A549 (cell line): ENCODE data around the gene SLC2A4RG. TPM values are rescaled to one million over a fixed set of nuclear protein-coding genes. Genes with fewer than 3 reads are reported as not detected.
A peak's percentile ranks its signal among the peaks of the same experiment; 100 is the strongest.

Source experiments
- ATAC-seq, 2 experiments: fragments of 200-7000 bp in 1 of 2; fragments of >200 bp in 1 of 2; cut with Nextera tagmentation in 1 of 2; cut with Tn5 transposase in 1 of 2; 3 replicates each; pipeline versions ENCODE4 v1.8.0 to v1.9.1; 2018 to 2020; ENCODE audit warnings: mild to moderate bottlenecking in 1 of 2, moderate library complexity in 1 of 2
- CTCF ChIA-PET: fragments of 300-600 bp; sonication (Branson Sonifier 250); formaldehyde crosslinking; extraction: SDS; loops from one replicate; lab custom pipeline; 2021; ENCODE audit warnings: antibody characterized with exemption, inconsistent platforms; lab: Yijun Ruan, JAX
- POLR2A ChIA-PET: fragments of 350-600 bp; formaldehyde crosslinking; extraction: SDS; loops from one replicate; lab custom pipeline; 2021; ENCODE audit warnings: antibody characterized with exemption, inconsistent platforms; lab: Yijun Ruan, JAX
- DNase-seq, 2 experiments: peaks; one replicate each; pipeline versions ENCODE4 v3.0.0 to v3.0.0-alpha.2; 2011 to 2016; ENCODE audit warnings: low read depth in 1 of 2, low spot score in 1 of 2
- FAIRE-seq: peaks from 2 replicates; lab custom pipeline; 2011; peaks lifted over from hg19 to GRCh38; lab: Jason Lieb, UNC
- H3K27ac ChIP-seq, 2 experiments: fragments of >200 bp; sonication (Bioruptor Twin); formaldehyde crosslinking; 3 replicates each; pipeline ENCODE4 v1.5.1; 2016 to 2017
- H3K4me1 ChIP-seq: fragments of >200 bp; sonication (Bioruptor Twin); formaldehyde crosslinking; 3 replicates; pipeline ENCODE4 v1.6.1; 2016
- H3K4me2 ChIP-seq: fragments of >200 bp; sonication (Bioruptor Twin); formaldehyde crosslinking; 3 replicates; pipeline ENCODE4 v1.6.1; 2016
- H3K4me3 ChIP-seq: fragments of >200 bp; sonication (Bioruptor Twin); formaldehyde crosslinking; 3 replicates; pipeline ENCODE4 v1.5.1; 2016
- H3K9me3 ChIP-seq: fragments of >200 bp; sonication (Bioruptor Twin); formaldehyde crosslinking; 3 replicates; pipeline ENCODE4 v1.6.1; 2016
- ATOH8 ChIP-seq: fragments of 250-450 bp; sonication (Bioruptor Pico); IDR thresholded peaks from 2 replicates; pipeline ENCODE4 v1.5.0; 2020; ENCODE audit warnings: low read depth, mild to moderate bottlenecking, moderate library complexity
- CBX2 ChIP-seq: fragments of 200-600 bp; sonication (generic); IDR thresholded peaks from 2 replicates; pipeline ENCODE4 v1.6.1; 2016; ENCODE audit warnings: low read depth, mild to moderate bottlenecking, borderline replicate concordance
- CEBPB ChIP-seq, 2 experiments: fragments of >200 bp in 1 of 2; sonication (Bioruptor Twin) in 1 of 2; formaldehyde crosslinking in 1 of 2; IDR thresholded peaks; 2 replicates each; pipeline ENCODE4 v1.6.1; 2012 to 2016
- CHD2 ChIP-seq: fragments of 150-350 bp; IDR thresholded peaks from 2 replicates; pipeline ENCODE4 v1.6.1; 2014; ENCODE audit warnings: low read length; ENCODE audit not compliant: partially characterized antibody
- EHMT2 ChIP-seq: fragments of 200-600 bp; sonication (generic); IDR thresholded peaks from 2 replicates; pipeline ENCODE4 v1.6.1; 2016; ENCODE audit warnings: antibody characterized with exemption, low read depth, mild to moderate bottlenecking, moderate library complexity
- FOSB ChIP-seq: fragments of 250-450 bp; sonication (Bioruptor Pico); IDR thresholded peaks from 2 replicates; pipeline ENCODE4 v1.5.0; 2020; ENCODE audit warnings: mild to moderate bottlenecking, moderate library complexity
- FOXS1 ChIP-seq: fragments of 250-450 bp; sonication (Bioruptor Pico); IDR thresholded peaks from 2 replicates; pipeline ENCODE4 v1.5.0; 2020; ENCODE audit warnings: mild to moderate bottlenecking, moderate library complexity
- GATA3 ChIP-seq: IDR thresholded peaks from 2 replicates; pipeline ENCODE4 v1.6.1; 2012; ENCODE audit warnings: borderline replicate concordance
- HDAC2 ChIP-seq: fragments of 200-600 bp; sonication (generic); IDR thresholded peaks from 2 replicates; pipeline ENCODE4 v1.6.1; 2016
- HES2 ChIP-seq: fragments of >200 bp; sonication (Bioruptor Twin); formaldehyde crosslinking; IDR thresholded peaks from 2 replicates; pipeline ENCODE4 v1.6.1; 2016
- HOXA7 ChIP-seq: fragments of 250-450 bp; sonication (Bioruptor Pico); IDR thresholded peaks from 2 replicates; pipeline ENCODE4 v1.5.0; 2020; ENCODE audit warnings: mild to moderate bottlenecking, moderate library complexity
- HOXB5 ChIP-seq: fragments of 250-450 bp; sonication (Bioruptor Pico); IDR thresholded peaks from 2 replicates; pipeline ENCODE4 v1.5.0; 2020; ENCODE audit warnings: mild to moderate bottlenecking, moderate library complexity
- JUN ChIP-seq, 2 experiments: fragments of >200 bp; sonication (Bioruptor Twin); formaldehyde crosslinking; IDR thresholded peaks; 2 replicates in 1 of 2; 3 replicates in 1 of 2; pipeline ENCODE4 v1.6.1; 2016 to 2017
- JUNB ChIP-seq: fragments of >200 bp; sonication (Bioruptor Twin); formaldehyde crosslinking; IDR thresholded peaks from 2 replicates; pipeline ENCODE4 v1.6.1; 2016
- KDM5A ChIP-seq: fragments of 200-600 bp; sonication (generic); IDR thresholded peaks from 2 replicates; pipeline ENCODE4 v1.6.1; 2016; ENCODE audit warnings: antibody characterized with exemption, mild to moderate bottlenecking
- MAFK ChIP-seq: fragments of 450-650 bp; IDR thresholded peaks from 2 replicates; pipeline ENCODE4 v1.6.1; 2014; ENCODE audit not compliant: partially characterized antibody
- MAZ ChIP-seq: fragments of 150-350 bp; IDR thresholded peaks from 2 replicates; pipeline ENCODE4 v1.6.1; 2014; ENCODE audit warnings: antibody characterized with exemption, low read depth, low read length, borderline replicate concordance
- NFE2L2 ChIP-seq: fragments of 150-350 bp; conservative IDR thresholded peaks from 2 replicates; pipeline ENCODE4 v1.6.1; 2014; ENCODE audit warnings: low read length
- PHF8 ChIP-seq: fragments of 200-600 bp; sonication (generic); IDR thresholded peaks from 2 replicates; pipeline ENCODE4 v1.6.1; 2016; ENCODE audit warnings: low read depth, mild to moderate bottlenecking, antibody characterized with exemption, moderate library complexity, borderline replicate concordance
- POLR2AphosphoS2 ChIP-seq: conservative IDR thresholded peaks from 2 replicates; pipeline ENCODE4 v1.6.1; 2012; ENCODE audit warnings: low read length, improper control_type of control experiment, inconsistent platforms
- RAD21 ChIP-seq, 2 experiments: fragments of >200 bp in 1 of 2; sonication (Bioruptor Twin) in 1 of 2; formaldehyde crosslinking in 1 of 2; IDR thresholded peaks in 1 of 2; conservative IDR thresholded peaks in 1 of 2; 2 replicates in 1 of 2; 3 replicates in 1 of 2; pipeline ENCODE4 v1.6.1; 2012 to 2018; ENCODE audit warnings: inconsistent platforms in 1 of 2
- RCOR1 ChIP-seq: fragments of 150-350 bp; IDR thresholded peaks from 2 replicates; pipeline ENCODE4 v1.6.1; 2014; ENCODE audit warnings: antibody characterized with exemption, low read length, low read depth
- RFX5 ChIP-seq: fragments of 450-650 bp; IDR thresholded peaks from 2 replicates; pipeline ENCODE4 v1.7.1; 2014; ENCODE audit warnings: antibody characterized with exemption, mild to moderate bottlenecking, moderate library complexity
- SMC3 ChIP-seq: fragments of >200 bp; sonication (Bioruptor Twin); formaldehyde crosslinking; IDR thresholded peaks from 3 replicates; pipeline ENCODE4 v1.6.1; 2018; ENCODE audit warnings: inconsistent platforms
- TP53 ChIP-seq: fragments of 250-450 bp; sonication (Bioruptor Pico); IDR thresholded peaks from 2 replicates; pipeline ENCODE4 v1.5.0; 2021; ENCODE audit warnings: mild to moderate bottlenecking, moderate library complexity
- ZFP36 ChIP-seq: fragments of 450-650 bp; IDR thresholded peaks from 2 replicates; pipeline ENCODE4 v1.6.1; 2014; ENCODE audit warnings: borderline replicate concordance; ENCODE audit not compliant: partially characterized antibody
- ZNF302 ChIP-seq: fragments of 250-450 bp; sonication (Bioruptor Pico); IDR thresholded peaks from 2 replicates; pipeline ENCODE4 v1.9.0; 2021; ENCODE audit warnings: inconsistent platforms, mild to moderate bottlenecking, moderate library complexity
- WGBS: methylation state at CpG from one replicate; pipeline ENCODE4 v1.1.6; 2017; ENCODE audit errors: missing lambda C conversion rate; 5-methylcytosine and 5-hydroxymethylcytosine counted together
- polyA plus RNA-seq, 4 experiments: library from polyadenylated mRNA; depleted of rRNA in 3 of 4; stranded (reverse); fragments of >200 nt; fragmentation: RNase III in 1 of 4; extraction: RNeasy Plus Mini Kit Qiagen cat#74134 plus additional on column Dnase treatment in 1 of 4; gene quantifications; 2 replicates in 3 of 4; 3 replicates in 1 of 4; pipeline ENCODE4 v1.2.3, GENCODE V29; 2011 to 2017
- TF ChIP-seq, protein P1 (sequence below): fragments of 150-350 bp; IDR thresholded peaks from 2 replicates; pipeline ENCODE4 v1.6.1; 2014; ENCODE audit warnings: low read depth, mild to moderate bottlenecking, low read length
- TF ChIP-seq, protein P2 (sequence below): IDR thresholded peaks from 2 replicates; pipeline ENCODE4 v1.6.1; 2012; ENCODE audit warnings: low read depth, borderline replicate concordance
- TF ChIP-seq, protein P3 (sequence below): fragments of 200-600 bp; sonication (generic); IDR thresholded peaks from 2 replicates; pipeline ENCODE4 v1.6.1; 2016; ENCODE audit warnings: antibody characterized with exemption, mild to moderate bottlenecking, moderate library complexity

The SLC2A4RG gene
- polyA plus RNA-seq, 2 of the 4 experiments (the other 2 are of a cell fraction), result 28.1 to 64.6 TPM

GRCh38 chr20:63750807-63751470 is 11.4 kb downstream of the SLC2A4RG start:
- Histone ChIP-seq H3K27ac (no peak overlapping the region), H3K4me1 (no peaks in the 10 kb centered on the region), H3K9me3 (no peaks in the 10 kb centered on the region), H3K4me3 (no peak overlapping the region), H3K4me2 (no peak overlapping the region)
- FAIRE-seq, result no peak
- no peak for ATAC-seq
- DNase-seq, result no peak
- CTCF ChIA-PET, result interaction anchor here (0.7 to 3.9 kb wide), 3 partner anchors 10 to 35 kb away, joined by 3 to 12 read pairs (median 3); no protein-coding TSS in a partner anchor
- POLR2A ChIA-PET, result interaction anchor here (1.0 to 1.8 kb wide), 3 partner anchors 10 to 114 kb away, joined by 3 to 7 read pairs (median 5); partner anchors contain the start of gene TPD52L2
- TF ChIP-seq HOXB5 (CRISPR knock-in tag), result no peak
- TF ChIP-seq HES2, result no peak
- TF ChIP-seq TP53 (CRISPR knock-in tag), result no peak
- TF ChIP-seq FOXS1, result no peak
- no peak for TF ChIP-seq RAD21 (conservative IDR thresholded peaks at IDR 0.05 in 1 of 2, IDR thresholded peaks at IDR 0.05 in 1 of 2)
- TF ChIP-seq JUN (IDR thresholded peaks at IDR 0.05), result no peak
- no peak for TF ChIP-seq HOXA7 (CRISPR knock-in tag)
- TF ChIP-seq CHD2, result no peak
- no peak for TF ChIP-seq EHMT2
- TF ChIP-seq SMC3, result no peak
- no peak for TF ChIP-seq KDM5A
- TF ChIP-seq, protein P1, sequence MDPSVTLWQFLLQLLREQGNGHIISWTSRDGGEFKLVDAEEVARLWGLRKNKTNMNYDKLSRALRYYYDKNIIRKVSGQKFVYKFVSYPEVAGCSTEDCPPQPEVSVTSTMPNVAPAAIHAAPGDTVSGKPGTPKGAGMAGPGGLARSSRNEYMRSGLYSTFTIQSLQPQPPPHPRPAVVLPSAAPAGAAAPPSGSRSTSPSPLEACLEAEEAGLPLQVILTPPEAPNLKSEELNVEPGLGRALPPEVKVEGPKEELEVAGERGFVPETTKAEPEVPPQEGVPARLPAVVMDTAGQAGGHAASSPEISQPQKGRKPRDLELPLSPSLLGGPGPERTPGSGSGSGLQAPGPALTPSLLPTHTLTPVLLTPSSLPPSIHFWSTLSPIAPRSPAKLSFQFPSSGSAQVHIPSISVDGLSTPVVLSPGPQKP, result no peak
- no peak for TF ChIP-seq GATA3
- no peak for TF ChIP-seq RFX5
- TF ChIP-seq ATOH8 (CRISPR knock-in tag), result no peak
- no peak for TF ChIP-seq MAFK
- TF ChIP-seq CBX2, result no peak
- 81% methylated on average over 25 of the region's 26 CpGs for WGBS

GRCh38 chr20:63751471-63752271 is 12.1 kb downstream of the SLC2A4RG start:
- ChIA-PET POLR2A (interaction anchor here (1.0 kb wide), 1 partner anchor 11 kb away, joined by 3 read pairs; no protein-coding TSS in a partner anchor), CTCF (interaction anchor here (3.9 kb wide), 1 partner anchor 11 kb away, joined by 12 read pairs; no protein-coding TSS in a partner anchor)
- ATAC-seq (peak in 1 of 2 experiments; percentile 15; a peak in 2 of 6 replicates), FAIRE-seq (no peak), DNase-seq (no peak)
- 77% methylated on average over 27 of the region's 45 CpGs for WGBS
- H3K4me2 ChIP-seq, result no peak overlapping the region
- no peaks in the 10 kb centered on the region for H3K9me3 ChIP-seq
- no peaks in the 10 kb centered on the region for H3K4me1 ChIP-seq
- H3K27ac ChIP-seq, result no peak overlapping the region
- H3K4me3 ChIP-seq, result no peak overlapping the region
- no peak for TF ChIP-seq RFX5
- no peak for TF ChIP-seq CEBPB (IDR thresholded peaks at IDR 0.05)
- TF ChIP-seq HDAC2, result no peak
- TF ChIP-seq, protein P2, sequence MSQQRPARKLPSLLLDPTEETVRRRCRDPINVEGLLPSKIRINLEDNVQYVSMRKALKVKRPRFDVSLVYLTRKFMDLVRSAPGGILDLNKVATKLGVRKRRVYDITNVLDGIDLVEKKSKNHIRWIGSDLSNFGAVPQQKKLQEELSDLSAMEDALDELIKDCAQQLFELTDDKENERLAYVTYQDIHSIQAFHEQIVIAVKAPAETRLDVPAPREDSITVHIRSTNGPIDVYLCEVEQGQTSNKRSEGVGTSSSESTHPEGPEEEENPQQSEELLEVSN, result no peak
- no peak for TF ChIP-seq HOXA7 (CRISPR knock-in tag)
- TF ChIP-seq PHF8, result no peak
- TF ChIP-seq ZNF302 (CRISPR knock-in tag), result no peak
- TF ChIP-seq CHD2, result no peak
- TF ChIP-seq MAZ, result no peak
- TF ChIP-seq FOSB (CRISPR knock-in tag), result no peak
- no peak for TF ChIP-seq NFE2L2
- TF ChIP-seq, protein P3, sequence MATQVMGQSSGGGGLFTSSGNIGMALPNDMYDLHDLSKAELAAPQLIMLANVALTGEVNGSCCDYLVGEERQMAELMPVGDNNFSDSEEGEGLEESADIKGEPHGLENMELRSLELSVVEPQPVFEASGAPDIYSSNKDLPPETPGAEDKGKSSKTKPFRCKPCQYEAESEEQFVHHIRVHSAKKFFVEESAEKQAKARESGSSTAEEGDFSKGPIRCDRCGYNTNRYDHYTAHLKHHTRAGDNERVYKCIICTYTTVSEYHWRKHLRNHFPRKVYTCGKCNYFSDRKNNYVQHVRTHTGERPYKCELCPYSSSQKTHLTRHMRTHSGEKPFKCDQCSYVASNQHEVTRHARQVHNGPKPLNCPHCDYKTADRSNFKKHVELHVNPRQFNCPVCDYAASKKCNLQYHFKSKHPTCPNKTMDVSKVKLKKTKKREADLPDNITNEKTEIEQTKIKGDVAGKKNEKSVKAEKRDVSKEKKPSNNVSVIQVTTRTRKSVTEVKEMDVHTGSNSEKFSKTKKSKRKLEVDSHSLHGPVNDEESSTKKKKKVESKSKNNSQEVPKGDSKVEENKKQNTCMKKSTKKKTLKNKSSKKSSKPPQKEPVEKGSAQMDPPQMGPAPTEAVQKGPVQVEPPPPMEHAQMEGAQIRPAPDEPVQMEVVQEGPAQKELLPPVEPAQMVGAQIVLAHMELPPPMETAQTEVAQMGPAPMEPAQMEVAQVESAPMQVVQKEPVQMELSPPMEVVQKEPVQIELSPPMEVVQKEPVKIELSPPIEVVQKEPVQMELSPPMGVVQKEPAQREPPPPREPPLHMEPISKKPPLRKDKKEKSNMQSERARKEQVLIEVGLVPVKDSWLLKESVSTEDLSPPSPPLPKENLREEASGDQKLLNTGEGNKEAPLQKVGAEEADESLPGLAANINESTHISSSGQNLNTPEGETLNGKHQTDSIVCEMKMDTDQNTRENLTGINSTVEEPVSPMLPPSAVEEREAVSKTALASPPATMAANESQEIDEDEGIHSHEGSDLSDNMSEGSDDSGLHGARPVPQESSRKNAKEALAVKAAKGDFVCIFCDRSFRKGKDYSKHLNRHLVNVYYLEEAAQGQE, result no peak
- no peak for TF ChIP-seq ZFP36
- no peak for TF ChIP-seq SMC3
- TF ChIP-seq POLR2AphosphoS2, result no peak
- no peak for TF ChIP-seq JUNB
- no peak for TF ChIP-seq RCOR1
- TF ChIP-seq KDM5A, result no peak
